ENCODE data around the gene MRGPRE.

Gene MRGPRE

GRCh38 chr11:3213659-3214419, 18.4 kb downstream of the MRGPRE start:
- DNase-seq (ENCODE audit: low read depth), result no peak

GRCh38 chr11:3208272-3208671, 23.9 kb downstream of the MRGPRE start:
- no peak for DNase-seq (ENCODE audit: low read depth)

- no peak for DNase-seq (ENCODE audit: low read depth)
Observed at GRCh38 chr11:3207526-3208189, 24.6 kb downstream of the MRGPRE start.

- DNase-seq (ENCODE audit: low read depth), result no peak
Observed at GRCh38 chr11:3206922-3207204, 25.4 kb downstream of the MRGPRE start.

GRCh38 chr11:3206156-3206921, 25.9 kb downstream of the MRGPRE start:
- no peak for DNase-seq (ENCODE audit: low read depth)

GRCh38 chr11:3205261-3206155, 26.7 kb downstream of the MRGPRE start:
- no peak for DNase-seq (ENCODE audit: low read depth)

- DNase-seq (ENCODE audit: low read depth), result no peak
Observed at GRCh38 chr11:3204141-3205015, 27.8 kb downstream of the MRGPRE start.

GRCh38 chr11:3203221-3204043, 28.8 kb downstream of the MRGPRE start:
- no peak for DNase-seq (ENCODE audit: low read depth)

- no peak for DNase-seq (ENCODE audit: low read depth)
Observed at GRCh38 chr11:3202759-3203158, 29.5 kb downstream of the MRGPRE start.

- no peak for DNase-seq (ENCODE audit: low read depth)
Observed at GRCh38 chr11:3202305-3202704, 29.9 kb downstream of the MRGPRE start.

GRCh38 chr11:3201677-3202181, 30.5 kb downstream of the MRGPRE start:
- DNase-seq (ENCODE audit: low read depth), result no peak

- DNase-seq (ENCODE audit: low read depth), result no peak
Observed at GRCh38 chr11:3201112-3201581, 31.1 kb downstream of the MRGPRE start.

- no peak for DNase-seq (ENCODE audit: low read depth)
Observed at GRCh38 chr11:3200388-3201111, 31.7 kb downstream of the MRGPRE start.

- no peak for DNase-seq (ENCODE audit: low read depth)
Observed at GRCh38 chr11:3199537-3200295, 32.5 kb downstream of the MRGPRE start.

GRCh38 chr11:3198815-3199214, 33.4 kb downstream of the MRGPRE start:
- no peak for DNase-seq (ENCODE audit: low read depth)

- DNase-seq (ENCODE audit: low read depth), result no peak
Observed at GRCh38 chr11:3197878-3198528, 34.2 kb downstream of the MRGPRE start.

GRCh38 chr11:3197044-3197695, 35.0 kb downstream of the MRGPRE start:
- DNase-seq (ENCODE audit: low read depth), result no peak
